Measurements from ENCODE around the gene PHKB.

- TF ChIP-seq CTCF (IDR thresholded peaks at IDR 0.05) (no peak), POLR2A (IDR thresholded peaks at IDR 0.05) (no peak)
Measured at GRCh38 chr16:47477679-47478078, 16.5 kb downstream of the PHKB start.

Measured in uterus (tissue), 2 donors.